ENCODE data around the gene TMA7.
"Not testable (repeated sequence)": the region's sequence is repeated elsewhere in the genome, so short reads cannot be mapped to it uniquely, and the experiment has no call there.

TMA7 gene

DNA sequence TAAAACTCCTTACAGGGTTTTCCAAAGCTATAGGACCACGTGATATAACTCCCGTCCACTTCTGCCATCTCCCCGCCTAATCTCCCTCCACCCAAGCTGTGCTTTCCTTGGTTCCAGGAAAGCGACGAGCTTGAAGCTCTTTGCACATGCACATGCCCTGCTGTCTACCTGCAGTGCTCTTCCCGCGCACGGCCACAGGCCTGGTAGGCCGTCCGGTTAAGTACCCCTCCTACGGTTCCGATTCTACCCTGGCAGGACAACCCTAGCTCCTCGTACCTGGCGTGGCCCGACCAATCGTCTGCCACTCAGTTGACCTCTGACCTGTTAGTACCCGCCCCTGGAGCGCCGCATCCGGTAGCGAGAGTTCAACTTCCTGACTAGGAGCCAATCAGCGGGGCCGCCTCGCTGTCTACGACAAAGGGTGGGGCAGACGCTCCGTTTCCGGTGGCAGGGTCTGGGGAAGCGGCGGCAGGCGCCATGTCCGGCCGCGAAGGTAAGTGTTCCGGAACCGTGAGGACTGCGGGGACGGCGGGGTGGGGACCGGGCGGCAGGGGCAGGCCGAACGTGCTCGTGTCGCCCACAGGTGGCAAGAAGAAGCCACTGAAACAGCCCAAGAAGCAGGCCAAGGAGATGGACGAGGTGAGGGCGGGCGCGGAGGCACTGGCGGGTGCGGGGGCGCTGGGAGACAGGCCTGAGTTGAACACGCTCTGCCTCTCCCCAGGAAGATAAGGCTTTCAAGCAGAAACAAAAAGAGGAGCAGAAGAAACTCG lies at the start of gene TMA7, which contains the start of gene CCDC51:
TMA7 (plus strand) TSS at position 438 of the 770 bp plus-strand sequence; CDS start at position 478, 40 bp downstream.
CCDC51 (minus strand) TSS at position 300 of the 770 bp plus-strand sequence. CDS start 4,991 bp downstream, outside the sequence.
- peak; percentile 98 for DNase-seq

DNA sequence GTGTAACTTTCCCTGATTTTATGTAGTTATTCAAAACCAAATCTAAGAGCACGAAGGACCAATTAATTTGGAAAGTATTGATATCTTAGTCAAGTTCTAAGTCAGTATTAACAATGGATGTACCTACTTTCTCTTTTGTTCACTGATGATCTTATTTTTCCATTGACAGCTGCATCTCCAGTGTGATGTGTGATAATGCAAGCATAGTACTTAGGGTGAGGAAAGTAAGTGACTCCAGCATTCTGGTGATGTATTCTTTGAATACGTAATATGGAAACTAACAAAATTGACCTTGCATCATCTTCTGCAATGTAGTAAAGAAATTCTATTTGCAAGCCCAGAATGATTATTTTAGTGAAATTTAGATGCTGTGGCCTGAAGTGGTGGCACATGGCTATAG lies 45.7 kb upstream of the TMA7 start:
- DNase-seq: no peak

DNA sequence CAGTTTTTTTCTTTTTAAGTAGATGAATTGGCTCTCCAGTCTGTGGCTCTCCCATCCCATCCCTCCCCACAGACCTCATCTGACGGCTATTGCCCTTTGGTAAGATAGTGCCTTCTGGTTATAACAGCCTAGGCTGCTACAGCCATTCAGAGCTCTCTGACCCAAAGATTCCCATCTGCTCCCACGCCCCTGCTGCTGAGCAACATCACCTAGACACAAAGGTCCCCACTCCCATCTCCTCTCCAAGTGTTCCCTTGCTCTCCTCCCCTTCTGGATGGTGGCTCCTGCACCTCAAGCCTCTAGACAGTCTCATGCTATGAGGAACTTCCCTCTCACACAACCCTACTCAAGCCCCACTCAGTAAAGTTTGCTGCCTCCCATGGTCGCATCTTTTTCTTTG lies 44.3 kb upstream of the TMA7 start:
- no peak for DNase-seq

DNA sequence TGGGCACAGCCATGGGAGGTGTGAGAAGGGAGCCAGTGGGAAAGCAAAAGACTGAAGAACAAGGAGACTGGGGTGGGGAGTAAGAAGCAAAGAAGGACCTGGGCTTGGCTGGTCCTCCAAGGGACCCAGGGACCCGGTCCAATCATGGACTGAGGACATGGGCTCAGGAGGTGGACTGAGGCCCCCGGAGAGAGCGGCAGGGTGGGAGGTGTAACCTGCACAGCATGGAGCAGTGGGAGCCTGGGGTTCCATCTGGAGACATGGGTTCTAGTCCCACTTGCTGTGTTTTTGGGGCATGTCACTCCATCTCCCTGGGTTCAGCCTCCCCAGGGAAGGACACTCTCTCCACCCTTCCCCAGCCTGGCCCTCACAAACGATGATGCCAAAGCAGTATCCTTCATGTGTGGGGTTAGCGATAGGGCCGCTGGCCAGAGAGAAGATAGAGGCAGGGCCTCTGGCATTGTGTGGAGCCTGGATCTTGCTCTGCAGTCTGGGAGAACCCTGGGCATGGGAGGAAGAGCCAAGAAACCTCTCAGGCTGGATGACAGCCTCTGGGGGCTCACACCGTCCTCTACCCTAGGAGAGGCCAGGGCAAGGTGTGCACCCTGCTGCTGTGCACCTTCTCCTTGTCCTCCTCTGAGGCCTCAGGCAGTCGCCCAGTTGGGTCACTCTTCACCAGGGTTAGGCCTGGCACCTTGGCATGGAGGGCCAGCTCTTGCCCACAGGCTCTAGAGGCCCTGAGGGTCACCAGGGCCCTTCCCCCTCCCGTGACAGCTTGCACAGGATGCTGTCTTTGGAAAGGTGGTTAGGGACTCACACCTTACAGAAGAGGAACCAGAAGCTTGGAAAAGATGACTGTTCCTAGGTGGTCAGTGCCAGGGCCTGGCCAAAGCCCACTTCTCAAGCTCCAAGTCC lies 42.0 kb upstream of the TMA7 start:
- no peak for DNase-seq

DNA sequence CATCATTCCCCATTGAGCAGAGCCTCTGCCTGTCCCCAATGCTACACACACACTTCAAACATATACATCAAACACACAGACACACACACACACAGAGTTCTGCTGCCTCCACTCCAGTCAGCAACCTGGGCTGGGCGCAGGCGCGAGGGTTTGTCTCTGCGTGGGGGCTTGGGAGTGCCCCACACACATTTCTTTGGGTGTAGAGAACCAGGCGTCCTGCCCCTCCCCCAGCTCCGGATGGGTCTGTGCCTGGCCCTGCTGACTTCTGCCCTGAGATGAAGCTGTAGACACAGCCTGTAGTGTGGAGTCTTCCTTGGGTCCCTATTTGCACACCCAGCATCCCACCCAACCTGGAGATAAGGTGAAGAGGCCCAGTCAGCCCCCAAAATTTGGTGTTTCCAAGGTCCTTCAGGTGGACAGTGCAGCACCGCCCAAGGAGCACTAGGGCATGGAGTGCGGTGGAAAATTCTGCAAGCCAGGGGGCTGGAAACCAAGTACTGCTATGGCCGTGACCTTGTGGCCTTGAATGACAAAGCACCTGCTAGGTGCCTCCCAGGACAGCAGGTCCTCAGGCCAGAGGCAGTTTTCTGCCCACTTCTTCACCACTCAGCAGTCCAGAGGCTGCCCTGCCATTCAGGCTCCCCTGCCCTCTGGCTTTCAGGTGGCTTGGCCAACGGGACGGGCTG lies 41.2 kb upstream of the TMA7 start:
- no peak for DNase-seq

DNA sequence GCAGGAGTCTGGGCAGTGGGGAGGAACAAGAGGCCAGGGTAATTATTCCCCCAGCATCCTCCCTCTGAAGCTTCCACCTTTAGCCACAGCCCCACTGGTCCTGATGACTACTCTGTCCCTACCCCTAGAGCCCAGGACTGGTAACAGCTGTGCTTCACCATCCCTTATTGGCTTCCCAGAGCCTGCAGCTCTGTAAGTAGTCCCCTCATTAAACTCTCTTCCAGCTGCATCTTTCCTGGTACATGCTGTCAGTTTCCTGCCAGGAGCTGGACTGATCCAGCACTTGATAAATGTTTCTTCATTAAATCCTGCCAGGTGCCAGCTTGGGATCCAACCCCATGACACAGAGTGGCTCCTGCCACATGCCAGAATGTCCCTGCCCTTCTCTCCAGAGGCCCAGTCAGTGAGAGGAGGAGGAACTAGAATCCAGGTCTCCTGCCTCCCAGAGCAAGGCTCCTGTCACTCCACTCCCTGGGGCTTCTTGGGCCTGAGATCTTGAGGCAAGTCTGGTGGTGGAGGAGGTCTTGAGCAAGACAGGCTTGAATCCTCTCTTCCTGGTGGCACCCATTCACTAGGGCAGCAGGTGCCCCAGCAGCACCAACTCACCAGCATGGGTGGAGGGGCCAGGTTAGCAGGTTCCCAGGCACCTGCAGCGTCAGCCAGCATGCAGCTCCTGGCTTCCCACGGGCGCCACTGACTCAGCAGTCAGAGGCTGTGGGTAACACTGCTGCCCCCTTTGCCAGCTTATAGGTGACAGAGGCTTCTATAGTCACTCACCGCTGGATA lies 40.5 kb upstream of the TMA7 start:
- DNase-seq: no peak

DNA sequence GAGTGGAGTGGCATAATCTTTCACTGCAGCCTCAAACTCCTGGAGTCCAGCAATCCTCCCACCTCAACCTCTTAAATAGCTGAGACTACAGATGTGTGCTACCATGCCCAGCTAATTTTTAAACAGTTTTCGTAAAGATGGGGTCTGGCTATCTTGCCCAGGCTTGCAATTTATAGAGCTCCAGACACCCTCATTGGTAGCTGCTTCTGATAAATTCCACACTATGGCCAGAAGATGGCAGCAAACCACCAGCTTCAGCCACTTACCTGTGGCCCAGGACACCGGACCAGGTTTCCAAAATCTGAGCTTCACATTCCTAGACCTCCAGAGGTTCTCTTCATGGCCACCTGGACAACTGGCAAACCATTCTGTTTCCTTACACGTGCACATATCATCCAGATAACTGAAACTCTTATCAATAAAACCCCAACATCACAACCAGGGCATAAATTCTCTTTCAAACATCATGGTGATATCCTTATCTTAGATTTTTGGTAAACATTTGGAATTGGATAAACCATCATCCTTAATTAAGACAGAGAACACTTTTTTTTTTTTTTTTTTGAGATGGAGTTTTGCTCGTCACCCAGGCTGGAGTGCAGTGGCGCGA lies 39.1 kb upstream of the TMA7 start:
- DNase-seq: peak; percentile 63 to 68

DNA sequence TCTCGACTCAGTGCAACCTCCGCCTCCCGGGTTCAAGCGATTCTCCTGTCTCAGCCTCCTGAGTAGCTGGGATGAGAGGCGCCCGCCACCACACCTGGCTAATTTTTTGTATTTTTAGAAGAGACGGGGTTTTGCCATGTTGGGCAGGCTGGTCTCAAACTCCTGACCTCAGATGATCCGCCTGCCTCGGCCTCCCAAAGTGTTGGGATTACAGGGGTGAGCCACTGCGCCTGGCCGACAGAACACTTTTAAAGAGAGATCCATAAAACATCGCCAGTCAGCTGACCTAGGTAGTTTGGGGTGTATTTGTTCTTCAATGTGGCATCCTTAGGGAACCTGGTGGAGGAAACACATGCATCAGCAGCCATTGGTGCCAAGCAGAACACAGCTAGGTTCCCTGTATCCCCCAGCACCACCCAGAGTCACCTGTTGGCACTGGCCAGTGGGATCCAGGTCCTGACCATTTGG lies 38.6 kb upstream of the TMA7 start:
- DNase-seq: not testable (repeated sequence)

DNA sequence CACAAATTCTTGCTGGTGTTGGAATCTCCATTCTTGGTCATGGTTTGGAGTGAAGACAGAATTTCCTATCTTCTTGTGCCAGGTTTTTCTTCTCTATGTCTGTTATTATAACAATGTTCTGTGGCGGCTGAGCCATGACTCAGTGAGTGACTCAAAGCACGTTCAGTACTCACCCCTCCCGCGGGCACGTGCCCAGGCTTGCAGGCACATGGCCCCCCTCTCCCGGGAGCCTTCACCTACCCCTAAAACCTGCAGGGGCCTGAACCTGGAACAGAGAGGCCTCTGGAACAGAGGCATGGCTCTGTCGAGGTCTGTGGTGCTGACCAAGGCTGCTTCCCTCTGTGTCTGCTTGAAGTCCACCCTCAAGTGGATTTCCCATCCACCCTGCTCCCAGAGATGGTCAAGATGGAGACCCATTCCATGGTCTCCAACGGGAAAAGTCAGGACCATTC lies 37.8 kb upstream of the TMA7 start:
- no peak for DNase-seq

DNA sequence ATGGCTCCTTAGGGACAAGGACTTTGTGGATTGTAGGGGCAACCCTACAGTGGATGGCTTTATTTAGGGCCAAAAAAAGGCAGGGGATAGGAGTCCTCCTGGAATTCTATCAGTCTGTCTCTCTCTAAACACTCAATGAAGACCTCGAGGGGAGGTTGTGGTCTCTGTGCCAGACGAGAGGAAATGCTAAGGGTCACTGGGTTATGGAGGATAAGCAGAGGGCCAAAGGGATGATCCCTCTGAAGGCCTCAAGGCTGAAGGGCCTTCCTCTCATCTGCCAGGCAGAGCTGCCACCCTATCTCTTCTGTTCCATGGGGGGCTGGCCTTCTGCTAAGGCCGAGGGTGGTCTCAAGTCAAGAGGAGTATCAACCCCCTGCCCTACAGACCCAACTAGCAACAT lies 37.1 kb upstream of the TMA7 start:
- DNase-seq: no peak

DNA sequence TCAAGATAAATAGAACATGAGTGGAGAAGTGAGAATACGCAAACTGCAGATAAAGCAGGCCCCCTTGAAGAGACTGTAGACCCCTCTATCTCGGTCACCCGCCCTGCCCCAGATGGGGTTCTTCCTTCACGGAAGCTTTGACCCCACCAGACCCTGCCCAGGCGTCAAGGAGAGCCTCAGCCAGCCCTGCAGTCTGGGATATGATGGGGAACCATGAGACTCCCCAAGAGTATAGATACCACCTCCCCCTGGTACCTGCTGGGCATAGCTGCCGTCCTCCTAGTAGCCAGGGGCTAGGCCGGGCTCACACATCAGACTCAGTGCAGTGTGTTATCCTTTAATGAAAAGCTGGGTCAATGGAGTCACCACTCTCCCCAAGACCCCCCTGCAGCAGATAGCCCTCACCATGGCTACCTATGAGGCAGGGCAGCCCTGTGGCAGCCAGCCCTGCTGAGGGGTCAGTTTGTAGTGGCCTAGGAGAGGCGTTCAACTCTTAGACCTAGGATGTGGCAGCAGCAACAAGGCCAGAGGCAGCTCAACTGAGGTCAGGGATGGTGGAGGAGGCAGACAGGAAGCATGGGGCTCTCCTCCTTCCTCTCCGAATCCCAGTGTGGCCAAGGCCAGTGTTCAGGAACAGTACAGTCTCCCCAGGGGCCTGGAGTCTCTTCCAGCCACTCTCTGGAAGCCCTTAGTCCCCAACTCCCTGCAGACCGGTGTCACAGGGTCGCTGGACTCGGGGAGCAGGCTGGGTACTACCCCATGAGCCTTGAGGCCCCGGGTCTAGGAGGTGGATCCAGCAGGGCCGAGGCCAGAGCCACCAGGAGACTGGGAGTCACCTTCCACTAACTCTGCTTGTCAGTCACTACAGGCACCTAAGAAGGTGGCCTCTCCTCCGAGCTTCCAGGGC lies 36.3 kb upstream of the TMA7 start:
- no peak for DNase-seq

DNA sequence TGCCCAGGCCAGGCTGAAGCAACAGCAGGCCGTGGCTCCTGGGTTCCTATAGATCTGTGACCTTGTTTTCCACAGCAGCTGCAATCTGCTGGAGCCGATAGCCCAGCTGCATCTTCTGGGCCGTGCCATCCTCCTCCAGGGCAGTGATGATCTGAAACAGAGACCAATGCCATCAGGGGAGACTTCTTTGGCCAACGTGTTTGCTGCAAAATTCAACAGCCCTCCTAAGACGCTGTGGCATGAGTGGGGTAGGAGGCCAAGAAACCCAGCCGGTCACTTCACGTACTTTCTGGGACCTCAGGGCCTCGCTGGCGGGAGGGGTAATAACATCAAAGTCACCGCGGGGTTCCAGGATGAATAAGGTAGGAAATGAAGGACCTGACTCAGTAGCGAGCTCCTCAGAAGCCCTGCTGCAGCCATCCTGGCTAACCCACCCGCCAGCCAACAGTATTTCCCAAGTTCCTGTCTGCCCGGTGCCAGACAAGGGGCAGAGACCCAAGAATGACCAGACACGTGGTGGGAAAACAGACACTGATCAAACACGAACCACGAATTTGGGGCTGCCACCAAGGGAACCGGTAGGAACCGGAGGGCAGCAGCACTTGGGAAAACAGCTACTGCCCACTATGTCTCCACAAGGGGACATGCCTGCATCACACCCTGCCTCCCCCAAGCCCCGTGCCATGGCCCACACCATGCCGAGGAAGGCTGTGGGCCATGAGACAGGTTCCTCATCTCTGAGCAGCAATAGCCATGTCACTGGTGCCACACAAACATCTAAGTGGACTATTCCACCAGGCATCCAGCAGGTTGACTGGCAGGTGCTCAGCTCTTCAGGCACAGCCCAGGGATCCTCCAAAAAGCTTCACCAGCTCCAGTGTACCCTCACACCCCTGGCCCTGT lies 35.4 kb upstream of the TMA7 start:
- DNase-seq: no peak

DNA sequence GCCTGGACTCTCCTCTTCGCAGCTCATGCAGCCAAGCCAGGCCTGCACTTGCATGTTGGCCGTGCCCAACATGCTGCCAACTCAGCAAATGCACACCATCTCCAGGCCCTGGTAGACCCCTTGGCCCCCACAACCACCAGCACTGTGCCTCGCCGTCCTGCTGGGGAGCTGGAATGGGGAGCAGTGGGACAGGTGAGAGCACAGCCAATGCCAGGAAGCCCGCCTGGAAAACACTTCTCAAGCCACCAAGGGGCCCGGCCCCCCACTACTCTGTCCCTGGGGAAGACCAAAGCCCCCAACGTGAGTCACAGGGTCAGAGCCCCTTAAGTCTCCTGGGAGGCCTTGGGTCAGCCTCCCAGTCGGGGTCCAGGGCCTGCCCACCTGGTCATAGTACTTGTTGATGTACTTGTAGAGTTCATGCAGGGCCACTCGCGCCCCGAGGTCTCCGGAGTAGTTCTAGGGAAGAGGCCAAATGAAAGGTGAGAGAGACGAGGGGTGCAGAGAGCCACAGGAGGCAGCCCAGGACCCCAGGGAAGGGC lies 34.6 kb upstream of the TMA7 start:
- DNase-seq: no peak

DNA sequence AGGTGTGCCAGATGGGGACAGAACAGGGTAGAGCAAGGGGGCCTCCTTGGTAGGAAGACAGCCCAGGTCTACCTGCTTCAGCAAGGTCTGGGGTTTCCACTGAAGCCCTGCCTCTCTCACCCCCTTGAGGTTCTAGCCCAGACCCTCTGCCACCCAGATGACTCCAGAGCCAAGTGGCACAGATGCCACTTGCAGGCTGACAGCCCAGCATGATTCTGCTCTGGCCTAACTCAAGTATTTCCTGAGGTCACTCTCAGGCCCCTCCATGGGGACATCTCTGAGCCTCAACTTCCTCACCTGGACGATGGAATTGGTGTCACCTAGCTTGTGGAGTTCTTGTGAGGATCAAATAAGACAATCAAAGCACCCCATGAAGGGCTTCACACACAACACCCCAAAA lies 34.1 kb upstream of the TMA7 start:
- DNase-seq: no peak

DNA sequence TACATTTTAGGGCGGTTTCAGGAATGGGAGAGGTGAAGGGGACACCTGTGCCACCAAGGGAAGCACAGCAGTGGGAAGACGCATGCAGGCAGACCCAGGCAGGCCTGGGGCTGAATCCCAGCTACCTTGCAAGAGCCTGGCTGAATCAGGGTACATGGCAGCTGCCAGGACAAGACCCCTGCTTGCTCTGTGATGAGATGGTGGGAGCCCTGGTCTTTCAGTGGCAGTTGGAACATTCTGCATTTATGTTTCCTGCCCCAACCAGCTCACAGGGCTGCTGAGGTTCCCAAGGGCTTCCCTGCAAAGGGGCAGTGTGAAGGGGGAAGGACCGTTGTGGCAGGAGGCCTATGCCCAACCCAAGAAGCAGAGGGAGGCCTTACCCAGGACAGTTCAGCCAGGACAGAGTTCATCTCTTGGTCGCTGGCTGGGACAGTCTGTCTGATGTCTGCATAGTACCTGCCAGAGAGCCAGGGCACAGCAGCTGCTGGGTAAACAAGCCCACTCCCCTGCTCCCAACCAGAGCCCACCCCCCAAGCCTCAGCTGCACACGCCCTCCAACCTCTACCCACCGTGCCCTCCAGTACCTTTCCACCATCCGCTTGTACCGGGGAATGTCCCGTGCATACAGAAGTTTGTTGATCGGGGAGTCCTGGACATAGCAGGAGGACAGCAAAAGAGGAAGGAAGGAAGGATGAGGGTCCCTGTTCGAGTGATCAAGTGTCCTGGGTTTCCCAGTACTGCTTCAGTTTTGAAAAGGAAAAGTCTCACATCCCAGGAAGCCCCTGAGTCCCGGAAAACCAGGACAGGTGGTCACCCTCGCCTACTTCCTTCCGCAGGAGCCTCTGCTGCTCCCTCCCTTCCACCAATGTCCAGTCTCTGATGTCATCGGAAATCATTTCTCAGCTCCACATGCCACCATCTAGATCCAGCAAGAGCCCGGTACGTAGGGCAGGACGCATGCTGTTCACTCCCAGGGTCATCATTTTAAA lies 33.3 kb upstream of the TMA7 start:
- DNase-seq: no peak

DNA sequence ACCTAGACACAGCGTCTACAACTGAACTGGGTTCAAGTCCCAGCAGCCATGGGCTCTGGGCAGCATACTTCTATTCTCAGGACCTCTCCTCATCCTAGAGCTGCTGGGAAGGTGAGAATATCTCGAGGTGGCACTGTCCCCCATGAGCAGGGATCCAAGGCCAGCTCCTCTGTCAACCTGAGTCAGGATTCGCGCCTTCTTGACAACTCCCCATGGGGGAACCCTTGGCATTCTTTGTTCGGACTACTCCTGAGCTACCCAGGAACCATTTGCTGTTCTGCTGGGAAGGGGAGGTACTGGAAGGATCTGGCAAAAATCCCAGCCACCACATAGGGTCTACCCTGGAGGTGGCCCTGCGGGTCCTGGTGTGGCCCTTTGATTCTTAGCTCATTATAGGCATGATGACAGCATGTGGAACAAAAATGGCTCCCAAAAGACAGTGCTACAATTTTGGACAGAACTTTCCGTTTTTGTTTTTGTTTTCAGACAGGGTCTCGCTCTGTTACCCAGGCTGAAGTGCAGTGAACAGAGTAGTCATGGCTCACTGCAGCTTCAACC lies 32.4 kb upstream of the TMA7 start:
- DNase-seq: peak in 1 of 2 donors; percentile 0

DNA sequence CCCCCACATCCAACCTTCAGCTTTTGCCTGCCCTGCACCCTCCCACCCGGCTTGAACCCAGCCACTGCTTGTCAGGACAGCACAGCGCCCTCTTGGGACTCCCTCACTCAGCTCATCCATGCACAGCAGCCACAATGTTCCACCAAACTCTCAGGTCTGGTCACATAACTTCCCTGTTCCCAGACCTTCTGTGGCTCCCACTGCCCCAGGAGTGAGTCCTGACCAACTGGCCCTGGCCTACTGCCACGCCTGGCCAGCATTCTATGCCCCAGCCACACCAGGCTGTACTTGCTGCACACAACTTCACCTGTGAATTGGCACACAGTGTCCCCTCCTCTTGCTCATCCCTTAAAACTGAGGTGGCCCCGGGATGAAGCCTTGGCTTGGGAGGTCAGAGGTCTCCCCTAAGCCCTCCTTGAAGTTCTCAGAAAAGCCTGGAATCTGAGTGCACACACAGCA lies 31.2 kb upstream of the TMA7 start:
- no peak for DNase-seq

All from activated CD4-positive, alpha-beta T cell treated with anti-CD3 and anti-CD28 coated beads for 4 hours (primary cell).